HG03045 (cell line): ENCODE measurements around the gene TMC2.

Source experiments
- ATAC-seq: cut with Tn5 transposase; IDR thresholded peaks from one replicate; pipeline ENCODE4 v1.9.1; 2021; ENCODE audit warnings: mild to moderate bottlenecking, moderate library complexity; ENCODE audit not compliant: unreplicated experiment

Gene TMC2

DNA sequence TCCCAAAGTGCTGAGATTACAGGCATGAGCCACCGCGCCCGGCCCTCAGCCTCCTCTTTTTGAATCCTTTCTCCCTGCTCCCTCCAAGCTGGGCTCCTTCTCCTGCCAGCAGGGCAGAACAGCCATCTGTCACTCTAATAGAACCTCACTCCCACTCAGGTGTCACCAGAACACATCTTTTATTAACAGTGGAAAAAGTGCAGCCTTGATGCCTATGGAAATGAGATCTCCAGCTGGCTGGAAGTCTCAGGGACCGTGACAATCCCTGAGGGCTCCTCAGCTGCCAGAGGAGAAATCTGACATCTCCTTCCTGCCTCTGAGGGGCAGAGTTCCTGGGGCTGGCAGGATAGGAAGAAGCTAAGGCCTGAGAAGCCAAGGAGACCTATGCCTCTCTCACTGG lies 28.0 kb downstream of the TMC2 start:
- no peak for ATAC-seq

DNA sequence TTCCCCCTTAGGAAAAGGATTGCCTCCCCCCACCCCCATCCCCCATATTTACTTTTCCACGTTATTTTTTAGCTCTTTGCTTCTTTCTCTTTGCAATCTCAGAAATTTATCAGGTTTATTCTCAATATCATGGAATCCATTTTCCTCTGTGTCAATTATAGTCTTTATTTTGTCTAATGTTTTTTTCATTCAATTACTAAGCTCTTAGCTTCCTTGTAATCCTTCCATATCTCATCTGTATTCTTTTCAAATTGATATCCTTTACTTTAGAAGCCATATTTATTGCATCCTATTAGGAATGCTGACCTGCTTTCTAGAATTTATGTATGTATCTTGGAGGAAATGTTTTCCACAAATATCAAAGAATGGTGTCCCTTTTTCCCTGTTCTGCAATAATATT lies 39.3 kb downstream of the TMC2 start:
- ATAC-seq = no peak

- no peak for ATAC-seq
These were observed 39.9 kb downstream of the TMC2 start for GRCh38 chr20:2576317-2576727.

DNA sequence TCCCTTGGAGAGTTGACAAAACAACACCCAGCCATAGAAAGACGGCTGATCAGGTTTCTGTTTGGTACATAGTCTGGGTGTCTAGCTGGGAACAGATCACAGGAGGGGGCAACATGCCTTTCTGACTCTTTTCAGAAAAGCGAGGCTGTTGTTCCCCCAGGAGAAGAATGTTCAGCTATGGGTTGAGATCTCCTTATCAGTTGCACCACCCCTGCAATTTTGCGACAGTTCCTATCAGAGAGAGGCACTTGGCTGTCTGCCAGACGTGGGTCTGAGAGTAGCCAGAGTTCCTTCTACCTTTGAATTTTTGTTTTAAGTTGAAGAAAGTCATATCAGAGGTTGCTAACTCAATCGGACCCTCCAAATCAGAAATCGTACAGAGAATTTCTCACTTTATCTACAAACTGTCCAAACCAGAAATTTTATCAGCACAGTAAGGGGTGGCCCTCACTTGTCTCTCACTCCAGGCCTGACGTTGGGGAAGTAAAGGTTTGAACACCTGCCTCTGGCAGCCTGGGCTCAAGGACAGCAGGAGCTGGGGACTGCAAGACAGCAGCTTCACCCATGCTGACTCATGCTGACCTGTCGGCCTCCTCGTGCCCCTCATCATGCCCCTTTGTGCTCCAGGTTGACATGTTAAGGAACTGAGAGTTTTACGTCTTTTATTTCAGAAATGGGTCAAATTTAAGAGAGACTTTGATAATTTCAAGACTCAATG lies 42.3 kb downstream of the TMC2 start:
- no peak for ATAC-seq

DNA sequence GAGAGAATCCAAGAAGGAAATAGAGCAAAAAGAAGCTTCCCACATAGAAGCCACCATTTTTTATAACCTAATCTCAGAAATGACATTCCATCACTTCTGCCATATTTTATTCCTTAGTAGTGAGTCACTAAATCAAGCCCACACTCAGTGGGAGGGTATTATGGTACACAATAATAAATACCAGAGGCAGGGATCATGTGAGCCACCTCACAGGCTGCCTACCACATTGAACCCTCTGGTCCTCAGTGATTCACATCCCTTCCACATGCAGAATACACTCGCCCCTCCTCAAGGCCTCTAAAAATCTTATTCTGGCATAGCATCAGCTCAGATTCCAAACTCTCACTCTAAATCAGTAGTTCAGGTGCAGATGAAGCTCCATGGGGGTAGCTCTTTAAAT lies 49.4 kb downstream of the TMC2 start:
- ATAC-seq = no peak

DNA sequence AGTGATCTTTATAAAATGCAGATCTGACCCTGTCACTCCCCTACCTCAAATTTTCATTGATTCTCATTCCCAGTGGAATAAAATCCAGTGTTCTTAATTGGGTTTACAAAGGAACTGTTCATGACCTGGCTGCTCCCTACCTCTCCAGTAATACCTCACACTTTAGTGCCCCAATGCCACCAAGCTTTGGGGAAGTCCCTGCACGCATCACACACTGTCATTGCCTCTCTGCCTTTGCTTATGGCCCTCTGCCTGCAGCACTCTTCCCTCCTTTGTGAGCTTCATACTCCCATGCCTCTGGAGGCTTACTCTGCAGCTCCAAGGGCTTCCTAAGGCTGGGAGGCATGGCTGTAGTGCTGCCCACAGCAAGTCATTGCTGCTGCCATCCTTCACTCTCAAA lies 57.4 kb downstream of the TMC2 start:
- no peak for ATAC-seq

GRCh38 chr20:2595076-2595475 lies 58.7 kb downstream of the TMC2 start:
- ATAC-seq = no peak

DNA sequence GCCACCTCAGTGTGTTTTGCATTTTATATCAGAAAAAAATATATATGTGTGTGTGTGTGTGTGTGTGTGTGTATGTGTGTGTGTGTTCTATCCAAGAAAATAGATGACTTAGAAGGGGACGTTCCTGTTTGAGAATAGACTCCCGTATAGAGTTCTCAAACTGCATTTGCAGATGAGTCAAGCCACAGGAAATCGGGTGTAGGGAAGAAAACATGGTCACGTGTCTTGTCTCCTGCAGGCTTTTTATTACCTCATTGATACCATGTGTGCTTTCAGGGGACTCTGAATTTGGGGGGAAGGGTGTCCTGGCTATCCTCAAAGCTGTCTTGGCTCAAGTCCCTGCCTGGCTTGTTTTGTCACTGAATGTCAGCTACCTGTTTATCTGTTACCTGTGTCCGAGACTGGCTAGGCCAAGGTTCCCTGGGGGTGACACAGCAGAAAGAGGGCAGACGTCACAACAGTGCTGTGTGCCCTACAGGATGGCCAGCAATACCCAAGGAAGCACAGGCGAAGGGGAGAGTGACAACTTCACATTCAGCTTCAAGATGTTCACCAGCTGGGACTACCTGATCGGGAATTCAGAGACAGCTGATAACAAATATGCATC lies 60.4 kb downstream of the TMC2 start:
- ATAC-seq = no peak

DNA sequence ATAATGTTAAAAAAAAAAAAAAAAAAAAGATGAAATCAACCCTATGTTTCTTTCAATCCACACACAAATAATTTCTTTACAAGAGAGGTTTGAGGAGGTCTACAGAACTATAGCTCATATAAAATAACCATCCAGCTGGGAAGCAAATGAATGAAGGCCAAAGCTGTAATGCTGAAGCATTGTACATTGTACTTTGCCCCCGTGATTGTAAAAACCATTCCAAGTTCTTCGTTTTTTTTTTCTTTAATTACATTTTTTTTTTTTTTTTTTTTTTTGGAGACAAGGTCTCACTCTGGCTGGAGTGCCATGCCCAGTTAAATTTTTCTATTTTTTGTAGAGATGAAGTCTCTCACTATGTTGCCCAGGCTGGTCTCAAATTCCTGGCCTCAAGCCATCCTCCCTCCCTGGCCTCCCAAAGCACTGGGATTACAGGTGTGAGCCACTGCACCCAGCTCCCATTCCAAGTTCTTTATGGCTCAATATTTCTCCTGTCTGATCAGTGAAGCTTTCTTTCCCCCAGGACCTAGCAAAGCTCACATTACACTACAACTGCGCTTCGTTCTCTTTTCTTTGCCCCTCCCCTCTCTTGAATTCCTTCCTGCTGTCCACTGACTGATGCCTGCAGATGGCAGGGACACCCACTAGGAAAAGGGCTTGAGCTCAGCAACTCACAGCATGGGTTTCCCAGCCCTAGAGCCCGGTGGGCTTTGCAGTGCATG lies 63.1 kb downstream of the TMC2 start:
- no peak for ATAC-seq

DNA sequence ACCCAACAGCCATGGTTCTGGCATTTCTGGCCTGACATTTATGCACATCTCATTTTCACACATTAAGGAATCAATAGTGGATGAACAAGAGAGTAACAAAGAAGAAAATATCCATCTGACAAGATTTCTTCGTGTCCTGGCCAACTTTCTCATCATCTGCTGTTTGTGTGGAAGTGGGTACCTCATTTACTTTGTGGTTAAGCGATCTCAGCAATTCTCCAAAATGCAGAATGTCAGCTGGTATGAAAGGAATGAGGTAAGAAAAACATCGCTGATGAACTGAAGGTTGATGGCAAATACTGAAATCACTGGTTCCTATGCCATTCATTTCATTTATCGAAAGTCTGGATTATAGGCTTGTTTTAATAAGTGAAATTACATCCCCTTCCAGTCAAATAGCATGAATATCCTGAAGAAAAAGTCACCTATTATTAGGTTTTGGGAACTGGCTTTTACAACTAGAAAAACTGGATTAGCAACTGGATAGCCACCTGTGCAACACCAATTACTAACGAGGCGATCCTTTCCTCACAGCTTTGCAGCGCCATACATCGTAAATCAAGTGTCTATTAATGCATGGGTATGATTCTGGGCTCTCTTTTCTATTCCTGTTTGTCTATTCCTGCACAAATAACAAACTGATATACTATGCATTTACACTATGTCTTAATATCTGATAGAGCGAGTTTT lies 65.8 kb downstream of the TMC2 start:
- ATAC-seq = no peak

GRCh38 chr20:2602746-2603145 lies 66.4 kb downstream of the TMC2 start:
- ATAC-seq = no peak

DNA sequence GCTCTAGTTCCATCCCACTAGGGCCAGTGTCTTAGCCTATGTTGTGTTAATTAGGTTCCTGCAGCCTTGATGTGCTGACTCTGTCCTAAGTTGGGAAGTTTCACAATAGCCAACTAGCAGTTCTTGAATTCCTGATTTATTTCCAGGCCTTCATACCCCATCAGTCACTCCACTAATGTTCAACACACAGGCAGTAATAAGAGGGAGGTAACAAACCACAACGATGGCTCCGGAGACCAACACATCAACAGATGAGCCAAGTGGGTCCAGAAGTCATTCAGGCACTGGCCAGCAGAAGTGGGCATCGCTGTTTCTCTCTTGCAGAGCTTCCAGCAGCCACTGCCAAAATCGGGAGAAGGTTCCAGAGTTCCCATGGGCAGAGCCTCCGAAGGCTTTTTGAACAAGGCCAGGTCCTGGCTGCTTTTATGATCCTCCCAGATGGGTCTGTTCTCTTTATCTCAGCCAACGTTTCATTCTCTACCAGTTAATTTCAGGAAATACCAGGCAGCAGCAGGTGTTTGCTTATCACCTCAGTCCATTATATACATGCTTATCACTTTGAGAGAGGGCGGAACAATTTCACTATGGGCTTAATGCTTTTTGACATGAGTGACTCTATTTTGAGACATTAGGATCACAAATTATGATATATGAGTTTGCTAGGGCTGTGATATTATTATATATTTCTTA lies 67.6 kb downstream of the TMC2 start:
- no peak for ATAC-seq

DNA sequence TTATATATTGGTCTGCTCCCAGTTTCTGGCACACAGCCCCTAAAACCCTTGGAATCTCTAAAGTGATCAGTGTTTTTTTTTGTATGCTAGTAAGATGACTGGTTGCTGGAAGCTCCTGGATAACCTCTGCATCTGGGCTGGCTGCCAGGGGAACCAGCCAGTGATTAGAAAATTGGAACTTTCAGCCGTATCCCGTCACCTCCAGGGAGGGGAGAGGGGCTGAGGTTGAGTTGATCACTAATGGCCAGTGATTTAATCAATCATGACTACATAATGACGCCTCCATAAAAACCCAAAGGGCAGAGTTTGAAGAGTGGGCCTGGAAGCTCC lies 68.1 kb downstream of the TMC2 start:
- no peak for ATAC-seq

GRCh38 chr20:2606507-2607006 lies 70.2 kb downstream of the TMC2 start:
- ATAC-seq = no peak

DNA sequence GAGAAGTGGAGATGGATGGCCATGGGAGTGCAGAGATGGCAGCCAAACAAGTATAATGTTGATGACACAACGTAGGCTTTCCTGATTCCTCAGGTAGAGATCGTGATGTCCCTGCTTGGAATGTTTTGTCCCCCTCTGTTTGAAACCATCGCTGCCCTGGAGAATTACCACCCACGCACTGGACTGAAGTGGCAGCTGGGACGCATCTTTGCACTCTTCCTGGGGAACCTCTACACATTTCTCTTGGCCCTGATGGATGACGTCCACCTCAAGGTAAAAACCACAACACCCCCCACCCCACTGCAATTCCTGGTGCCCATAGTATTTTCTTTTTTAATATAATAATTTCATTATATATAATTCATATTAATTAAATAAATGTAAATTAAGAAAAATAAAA lies 74.0 kb downstream of the TMC2 start:
- no peak for ATAC-seq

DNA sequence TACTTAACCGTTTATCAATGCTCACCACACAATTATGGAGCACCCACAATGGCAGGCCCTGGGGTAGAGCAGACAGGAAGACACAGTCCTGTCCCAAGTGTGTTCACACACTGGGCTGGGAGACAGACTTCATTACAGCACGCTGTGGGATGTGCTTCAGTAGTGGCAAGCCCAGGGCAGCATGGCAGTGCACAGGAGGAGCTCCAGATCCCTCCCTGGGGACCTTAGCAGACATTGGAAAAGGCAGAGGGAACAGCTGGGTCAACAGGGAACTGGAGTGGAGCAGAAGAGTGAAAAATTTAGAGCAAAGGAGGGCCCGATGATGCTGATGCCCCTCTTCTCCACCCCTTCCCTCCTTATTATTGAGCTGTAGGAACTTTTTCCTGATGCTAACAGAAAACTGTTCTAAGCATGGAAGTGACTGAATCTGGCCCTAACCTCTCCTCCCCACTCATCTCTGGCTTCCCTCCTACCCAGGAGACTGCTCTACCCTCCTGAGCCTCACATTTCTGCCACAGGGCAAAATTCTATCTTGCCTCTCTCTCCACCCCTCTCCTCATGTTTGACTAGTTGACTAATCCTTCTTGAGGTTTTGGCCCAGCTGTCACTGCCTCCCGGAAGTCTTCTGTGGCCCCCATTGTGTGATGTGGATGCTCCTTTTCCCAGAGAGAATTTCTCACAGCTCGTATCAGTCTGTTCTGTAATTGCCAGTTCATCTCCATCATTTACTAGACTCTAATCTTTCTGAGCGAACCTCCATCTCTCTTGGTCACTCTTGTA lies 74.8 kb downstream of the TMC2 start:
- ATAC-seq = no peak

GRCh38 chr20:2612073-2612472 lies 75.7 kb downstream of the TMC2 start:
- ATAC-seq = no peak

GRCh38 chr20:2616634-2617033 lies 80.3 kb downstream of the TMC2 start:
- no peak for ATAC-seq

- no peak for ATAC-seq
These were observed 80.8 kb downstream of the TMC2 start for GRCh38 chr20:2617099-2617714.

DNA sequence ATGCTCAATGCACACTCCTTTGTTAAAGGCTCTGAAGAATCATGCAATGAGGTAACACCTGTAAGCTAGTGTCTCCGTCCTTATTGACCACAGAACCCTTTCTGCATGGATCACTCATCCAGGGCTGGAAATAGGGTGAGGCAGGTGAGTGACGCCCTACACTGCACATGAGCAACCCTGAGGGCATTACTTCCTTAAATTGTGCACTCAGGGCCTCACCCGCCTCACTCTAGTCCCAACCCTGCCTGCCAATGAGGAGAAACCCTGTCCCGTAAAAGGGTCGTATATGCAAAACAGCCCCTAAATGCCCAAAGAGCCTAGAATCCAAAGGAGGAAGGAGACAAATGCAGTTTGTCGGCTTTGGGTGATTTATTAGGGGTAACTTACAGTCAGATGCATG lies 82.4 kb downstream of the TMC2 start:
- ATAC-seq = no peak
